Measurements from ENCODE around the gene KDM7A. TPM values are rescaled to one million over a fixed set of nuclear protein-coding genes. Genes with fewer than 3 reads are reported as not detected.

KDM7A gene
- total RNA-seq, 2 experiments from 2014 or later: 7.5 to 7.9 TPM

Other genes with a start within 250 kb of the KDM7A start
- gene PARP12, start 114.0 kb downstream of the KDM7A start, total RNA-seq: 10 to 100 TPM; 32.4 to 33.6 TPM
- gene SLC37A3, start 221.5 kb upstream of the KDM7A start, total RNA-seq: 10 to 100 TPM; 26.2 to 27.2 TPM
- gene RAB19, start 227.1 kb upstream of the KDM7A start, total RNA-seq: 1 to 10 TPM; 6.8 to 7.6 TPM